H1 (cell line): ENCODE measurements around the gene JAKMIP1. TPM values are rescaled to one million over a fixed set of nuclear protein-coding genes. Genes with fewer than 3 reads are reported as not detected.

Source experiments
- CBX8 ChIP-seq: fragments of 300-800, 300-1000 bp; sonication (generic); IDR thresholded peaks from 2 replicates; pipeline ENCODE4 v1.7.1; 2016; ENCODE audit warnings: low read depth, low read length, borderline replicate concordance
- CHD7 ChIP-seq: fragments of 300-600 bp; sonication (generic); IDR thresholded peaks from 2 replicates; pipeline ENCODE4 v1.7.1; 2012; ENCODE audit warnings: low read length, moderate library complexity, mild to moderate bottlenecking, inconsistent platforms; ENCODE audit not compliant: insufficient replicate concordance
- CREB1 ChIP-seq: IDR thresholded peaks from 2 replicates; pipeline ENCODE4 v1.6.1; 2012; ENCODE audit warnings: inconsistent platforms
- EGR1 ChIP-seq: IDR thresholded peaks from 2 replicates; pipeline ENCODE4 v1.6.1; 2011; ENCODE audit warnings: low read depth, low read length, borderline replicate concordance
- JUN ChIP-seq: IDR thresholded peaks from 2 replicates; pipeline ENCODE4 v1.6.1; 2011; ENCODE audit warnings: low read depth, mild to moderate bottlenecking, improper control_type of control experiment, low read length
- MAFK ChIP-seq: IDR thresholded peaks from 2 replicates; pipeline ENCODE4 v1.6.1; 2012; ENCODE audit warnings: low read depth, mild to moderate bottlenecking, improper control_type of control experiment, low read length
- RAD21 ChIP-seq, 2 experiments: IDR thresholded peaks in 1 of 2; conservative IDR thresholded peaks in 1 of 2; 2 replicates each; pipeline ENCODE4 v1.6.1; 2011; ENCODE audit warnings: low read depth in 2 of 2, low read length in 2 of 2, improper control_type of control experiment in 1 of 2, inconsistent platforms in 1 of 2, mild to moderate bottlenecking in 1 of 2, moderate library complexity in 1 of 2
- RBBP5 ChIP-seq: IDR thresholded peaks from 2 replicates; pipeline ENCODE4 v1.7.1; 2012; ENCODE audit warnings: low read depth, mild to moderate bottlenecking, inconsistent platforms, low read length, moderate library complexity, borderline replicate concordance
- RXRA ChIP-seq: IDR thresholded peaks from 2 replicates; pipeline ENCODE4 v1.6.1; 2011; ENCODE audit warnings: low read depth, mild to moderate bottlenecking, low read length, moderate library complexity; ENCODE audit not compliant: insufficient read depth
- YY1 ChIP-seq: IDR thresholded peaks from 2 replicates; pipeline ENCODE4 v1.6.1; 2011; ENCODE audit warnings: low read depth, mild to moderate bottlenecking, low read length
- polyA plus RNA-seq, 7 experiments: library from polyadenylated mRNA; depleted of rRNA in 3 of 7; stranded (reverse) in 5 of 7; unstranded in 2 of 7; fragments of >200 nt in 5 of 7; fragments of 200-250 nt in 2 of 7; gene quantifications; 1 replicate in 5 of 7; 2 replicates in 1 of 7; 4 replicates in 1 of 7; pipeline versions ENCODE4 v1.2.1 to v1.2.3, GENCODE V29; 2011 to 2013; ENCODE audit warnings: missing spikeins in 2 of 7, mixed read lengths in 2 of 7
- total RNA-seq: library from RNA; stranded (reverse); fragmentation: NEBNext Ultra II Directional; extraction: Animal tissue kit (Norgen Biotek cat#: 25700); gene quantifications from 2 replicates; pipeline ENCODE4 v1.2.1, GENCODE V29; 2021

Gene JAKMIP1
- total and polyA plus RNA-seq, 2 of the 8 experiments (the other 6 are each of a cell fraction or from before 2014, with no cell fraction given), result 2.5 to 4.4 TPM

DNA sequence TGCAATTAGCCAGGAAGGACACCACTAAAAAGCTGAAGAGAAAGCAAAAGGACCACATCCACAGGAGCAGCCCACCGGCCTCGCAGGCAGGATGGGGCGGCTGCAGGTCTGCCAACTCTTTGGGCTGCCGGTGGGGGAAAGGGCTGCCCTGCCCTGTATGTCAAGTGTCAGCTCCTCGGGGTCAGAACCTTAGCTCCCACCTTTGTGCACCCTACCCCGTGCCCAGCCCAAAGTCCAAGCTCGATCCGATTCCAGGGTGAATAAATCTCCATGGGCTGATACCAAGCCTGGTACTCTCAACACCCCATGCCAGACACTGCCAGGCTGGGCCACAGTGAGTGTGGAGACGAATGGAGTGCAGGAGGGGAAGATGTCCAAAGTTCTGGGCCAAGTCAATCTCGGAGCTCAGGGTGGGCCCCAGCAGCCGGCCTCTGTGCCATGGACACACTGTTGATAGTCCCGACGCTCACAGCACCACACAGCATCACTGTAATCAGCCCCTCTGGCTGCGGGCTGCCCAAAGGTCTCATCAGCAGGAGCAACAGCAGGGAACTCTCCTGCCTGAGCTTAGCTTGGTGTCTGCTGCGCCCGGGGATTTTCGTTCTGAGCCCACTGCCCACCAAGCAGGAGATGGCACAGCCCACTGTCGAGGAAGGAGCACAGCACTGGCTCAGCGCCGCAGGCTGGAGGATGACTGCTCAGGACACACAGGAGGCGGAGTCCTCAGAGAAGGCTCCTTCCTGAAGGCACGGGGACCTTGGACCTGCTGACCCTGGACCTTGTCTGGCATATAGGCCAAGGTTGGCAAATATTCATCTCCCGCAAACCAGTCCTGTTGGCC is 84.4 kb downstream of the JAKMIP1 start (continued):
- no peak for TF ChIP-seq CHD7
- no peak for TF ChIP-seq CREB1
- no peak for TF ChIP-seq RBBP5
- no peak for TF ChIP-seq RXRA
- no peak for TF ChIP-seq RAD21 (IDR thresholded peaks at IDR 0.05 in 1 of 2, conservative IDR thresholded peaks at IDR 0.05 in 1 of 2; ENCODE audit: low read depth in 2 of 2, low read length in 2 of 2)
- no peak for TF ChIP-seq CBX8
- no peak for TF ChIP-seq EGR1
- no peak for TF ChIP-seq YY1
- no peak for TF ChIP-seq MAFK
- TF ChIP-seq JUN, result no peak
